AG10803 (cell line): Measurements from ENCODE around the gene WDTC1.
"Not testable (repeated sequence)": the region's sequence is repeated elsewhere in the genome, so short reads cannot be mapped to it uniquely, and the experiment has no call there.

Source experiments
- DNase-seq: peaks from one replicate; pipeline ENCODE4 v3.0.0; 2010; ENCODE audit warnings: low read depth
- H3K4me3 ChIP-seq: 2 replicates; pipeline ENCODE4 v1.5.1; 2011; ENCODE audit warnings: mild to moderate bottlenecking, low read length, control low read depth
- CTCF ChIP-seq: conservative IDR thresholded peaks from 2 replicates; pipeline ENCODE4 v1.5.1; 2011; ENCODE audit warnings: mild to moderate bottlenecking, low read length, control low read depth, inconsistent platforms

The WDTC1 gene

GRCh38 chr1:27216466-27216865, 18.0 kb upstream of the WDTC1 start:
- H3K4me3 ChIP-seq = no peak overlapping the region
- TF ChIP-seq CTCF = no peak
- DNase-seq = no peak

GRCh38 chr1:27217401-27217800, 17.0 kb upstream of the WDTC1 start:
- no peak for DNase-seq
- TF ChIP-seq CTCF = no peak
- no peak overlapping the region for H3K4me3 ChIP-seq

- no peak for TF ChIP-seq CTCF
- no peak for DNase-seq
- H3K4me3 ChIP-seq = no peak overlapping the region
Measured at GRCh38 chr1:27218736-27219135, 15.7 kb upstream of the WDTC1 start.

DNA sequence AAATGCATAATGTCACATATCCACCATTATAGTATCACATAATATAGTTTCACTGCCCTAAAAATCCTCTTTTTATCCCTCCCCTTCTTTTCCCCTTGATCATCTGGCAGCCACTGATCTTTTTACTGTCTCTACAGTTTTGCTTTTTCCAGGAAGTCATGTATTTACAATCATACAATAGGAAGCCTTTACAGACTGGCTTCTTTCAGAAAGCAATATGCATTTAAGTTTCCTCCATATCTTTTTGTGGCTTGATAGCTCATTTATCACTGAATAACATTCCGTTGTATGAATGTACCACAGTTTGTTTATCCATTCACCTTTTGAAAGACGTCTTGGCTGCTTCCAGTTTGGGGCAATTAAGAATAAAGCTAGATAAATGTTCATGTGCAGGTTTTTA, 14.3 kb upstream of the WDTC1 start:
- H3K4me3 ChIP-seq = no peak overlapping the region
- no peak for TF ChIP-seq CTCF
- DNase-seq = no peak

GRCh38 chr1:27220702-27221497, 13.5 kb upstream of the WDTC1 start:
- DNase-seq, H3K4me3 ChIP-seq: not testable (repeated sequence)

DNA sequence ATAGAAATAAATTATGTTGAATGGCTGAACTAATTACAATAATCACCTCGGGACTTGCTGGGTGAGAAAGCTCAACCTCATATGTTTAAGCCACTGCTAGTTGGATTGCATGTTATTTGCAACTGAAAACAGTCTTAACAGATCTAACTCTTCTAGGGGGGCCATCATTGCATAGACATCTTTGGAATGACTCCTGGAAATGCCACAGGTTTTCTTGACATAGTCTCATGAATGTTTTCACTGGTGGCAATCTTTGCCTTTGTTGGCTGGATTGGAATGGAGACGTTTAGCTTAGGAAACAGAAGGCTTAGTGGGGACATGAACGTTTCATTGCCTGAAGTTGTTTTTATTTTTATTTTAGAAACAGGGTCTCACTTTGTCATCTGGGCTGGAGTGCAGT, 8.8 kb upstream of the WDTC1 start:
- TF ChIP-seq CTCF = no peak
- no peak for DNase-seq
- no peak overlapping the region for H3K4me3 ChIP-seq

- no peak overlapping the region for H3K4me3 ChIP-seq
- DNase-seq = no peak
- no peak for TF ChIP-seq CTCF
Measured at GRCh38 chr1:27227765-27228164, 6.7 kb upstream of the WDTC1 start.
